H9 (cell line): ENCODE results near the gene CSRP1. TPM values are rescaled to one million over a fixed set of nuclear protein-coding genes. Genes with fewer than 3 reads are reported as not detected.

Experiments
- DNase-seq: peaks from one replicate; pipeline ENCODE4 v3.0.0-alpha.2; 2017
- H2AFZ ChIP-seq: one replicate; pipeline ENCODE4 v1.6.1; 2013; ENCODE audit warnings: mild to moderate bottlenecking, low read length, control low read depth, moderate library complexity
- H2AK5ac ChIP-seq: 2 replicates; pipeline ENCODE4 v1.6.1; 2013; ENCODE audit warnings: low read length, control low read depth, mixed read lengths; ENCODE audit not compliant: insufficient read length
- H2BK120ac ChIP-seq: one replicate; pipeline ENCODE4 v1.6.1; 2013; ENCODE audit warnings: low read depth, mild to moderate bottlenecking, low read length, control low read depth, inconsistent platforms; ENCODE audit not compliant: poor library complexity, severe bottlenecking
- H2BK12ac ChIP-seq: 2 replicates; pipeline ENCODE4 v1.6.1; 2013; ENCODE audit warnings: low read length, control low read depth, mixed read lengths, low read depth; ENCODE audit not compliant: insufficient read length
- H2BK15ac ChIP-seq: 2 replicates; pipeline ENCODE4 v1.6.1; 2013; ENCODE audit warnings: low read depth, low read length, control low read depth
- H2BK20ac ChIP-seq: one replicate; pipeline ENCODE4 v1.6.1; 2013; ENCODE audit warnings: low read depth, mild to moderate bottlenecking, low read length, control low read depth, inconsistent platforms; ENCODE audit not compliant: poor library complexity, severe bottlenecking
- H2BK5ac ChIP-seq: 2 replicates; pipeline ENCODE4 v1.6.1; 2013; ENCODE audit warnings: low read length, control low read depth, mixed read lengths; ENCODE audit not compliant: insufficient read length
- H3K14ac ChIP-seq: 2 replicates; pipeline ENCODE4 v1.6.1; 2013; ENCODE audit warnings: low read length, control low read depth; ENCODE audit not compliant: insufficient read depth
- H3K18ac ChIP-seq: 2 replicates; pipeline ENCODE4 v1.6.1; 2013; ENCODE audit warnings: low read depth, mild to moderate bottlenecking, mixed read lengths, low read length, control low read depth; ENCODE audit not compliant: insufficient read length
- H3K23ac ChIP-seq: 2 replicates; pipeline ENCODE4 v1.6.1; 2013; ENCODE audit warnings: low read length, control low read depth, mixed read lengths, low read depth; ENCODE audit not compliant: insufficient read length
- H3K23me2 ChIP-seq: 2 replicates; pipeline ENCODE4 v1.6.1; 2013; ENCODE audit warnings: low read depth, mild to moderate bottlenecking, mixed read lengths, low read length, control low read depth; ENCODE audit not compliant: insufficient read length, poor library complexity, severe bottlenecking
- H3K27ac ChIP-seq: 2 replicates; pipeline ENCODE4 v1.5.1; 2013; ENCODE audit warnings: low read length, control low read depth, mixed read lengths, low read depth; ENCODE audit not compliant: insufficient read length
- H3K27me3 ChIP-seq: 2 replicates; pipeline ENCODE4 v1.6.1; 2013; ENCODE audit warnings: low read length, control low read depth, inconsistent platforms; ENCODE audit not compliant: insufficient read depth
- H3K4ac ChIP-seq: 2 replicates; pipeline ENCODE4 v1.6.1; 2013; ENCODE audit warnings: low read depth, mild to moderate bottlenecking, control low read depth, inconsistent platforms, low read length, moderate library complexity
- H3K4me1 ChIP-seq: 2 replicates; pipeline ENCODE4 v1.6.1; 2013; ENCODE audit warnings: low read length, control low read depth, inconsistent platforms; ENCODE audit not compliant: insufficient read depth
- H3K4me2 ChIP-seq: 2 replicates; pipeline ENCODE4 v1.6.1; 2013; ENCODE audit warnings: low read length, control low read depth, mixed read lengths; ENCODE audit not compliant: insufficient read length, insufficient read depth
- H3K56ac ChIP-seq: 2 replicates; pipeline ENCODE4 v1.6.1; 2013; ENCODE audit warnings: low read depth, mild to moderate bottlenecking, mixed read lengths, low read length, control low read depth; ENCODE audit not compliant: insufficient read length
- H3K79me1 ChIP-seq: 2 replicates; pipeline ENCODE4 v1.6.1; 2013; ENCODE audit warnings: low read depth, mild to moderate bottlenecking, moderate library complexity, low read length, control low read depth, inconsistent platforms; ENCODE audit not compliant: insufficient read depth, poor library complexity, severe bottlenecking
- H3K79me2 ChIP-seq: 2 replicates; pipeline ENCODE4 v1.6.1; 2013; ENCODE audit warnings: low read length, control low read depth, inconsistent platforms; ENCODE audit not compliant: insufficient read depth
- H3K9ac ChIP-seq: 2 replicates; pipeline ENCODE4 v1.6.1; 2013; ENCODE audit warnings: low read length, control low read depth, mixed read lengths; ENCODE audit not compliant: insufficient read length; ENCODE audit errors: extremely low read depth
- H3K9me3 ChIP-seq: one replicate; pipeline ENCODE4 v1.6.1; 2013; ENCODE audit warnings: low read depth, low read length, inconsistent platforms; ENCODE audit not compliant: control insufficient read depth
- H3T11ph ChIP-seq: one replicate; pipeline ENCODE4 v1.6.1; 2013; ENCODE audit warnings: mild to moderate bottlenecking, low read length, control low read depth, inconsistent platforms
- H4K20me1 ChIP-seq: one replicate; pipeline ENCODE4 v1.6.1; 2013; ENCODE audit not compliant: control insufficient read depth, insufficient read length, insufficient read depth
- H4K5ac ChIP-seq: 2 replicates; pipeline ENCODE4 v1.6.1; 2013; ENCODE audit warnings: low read depth, mild to moderate bottlenecking, mixed read lengths, low read length, control low read depth; ENCODE audit not compliant: insufficient read length
- H4K8ac ChIP-seq: replicated peaks from 2 replicates; pipeline ENCODE4 v1.6.1; 2013; ENCODE audit warnings: low read length, control low read depth, mixed read lengths, low read depth; ENCODE audit not compliant: insufficient read length
- H4K91ac ChIP-seq: 2 replicates; pipeline ENCODE4 v1.6.1; 2013; ENCODE audit warnings: low read depth, mild to moderate bottlenecking, moderate library complexity, mixed read lengths, low read length, control low read depth; ENCODE audit not compliant: insufficient read length
- H3K27ac Mint-ChIP-seq, 3 experiments: 2 replicates in 2 of 3; 3 replicates in 1 of 3; pipeline ENCODE4 v1.8.0; 2020 to 2021; ENCODE audit warnings: mixed read lengths in 3 of 3, mild to moderate bottlenecking in 1 of 3, moderate library complexity in 1 of 3
- H3K27me3 Mint-ChIP-seq: 2 replicates; pipeline ENCODE4 v1.8.0; 2021; ENCODE audit warnings: low read depth, mild to moderate bottlenecking, moderate library complexity, mixed read lengths
- H3K36me3 Mint-ChIP-seq, 3 experiments: 2 replicates in 2 of 3; 3 replicates in 1 of 3; pipeline ENCODE4 v1.8.0; 2020 to 2021; ENCODE audit warnings: low read depth in 3 of 3, mixed read lengths in 3 of 3; ENCODE audit not compliant: insufficient read depth in 1 of 3
- H3K4me1 Mint-ChIP-seq, 2 experiments: 2 replicates each; pipeline ENCODE4 v1.8.0; 2020; ENCODE audit warnings: mixed read lengths in 2 of 2
- H3K4me3 Mint-ChIP-seq, 2 experiments: 2 replicates in 1 of 2; 3 replicates in 1 of 2; pipeline ENCODE4 v1.8.0; 2020 to 2021; ENCODE audit warnings: mild to moderate bottlenecking in 2 of 2, mixed read lengths in 2 of 2, moderate library complexity in 1 of 2
- H3K9me3 Mint-ChIP-seq, 2 experiments: 2 replicates in 1 of 2; 3 replicates in 1 of 2; pipeline ENCODE4 v1.8.0; 2020; ENCODE audit warnings: mild to moderate bottlenecking in 2 of 2, mixed read lengths in 2 of 2, moderate library complexity in 1 of 2
- CTCF ChIP-seq: fragments of 200-600 bp; sonication (generic); conservative IDR thresholded peaks from 3 replicates; pipeline ENCODE4 v1.8.0; 2021; ENCODE audit warnings: antibody characterized with exemption, mild to moderate bottlenecking
- WGBS: extraction: QIAGEN DNeasy Blood & Tissue Kit; methylation state at CpG from one replicate; pipeline ENCODE4 v1.1.7; 2013; ENCODE audit warnings: missing lambda C conversion rate, low lambda C conversion rate, mixed read lengths; ENCODE audit not compliant: insufficient read length; ENCODE audit errors: extremely low coverage; 5-methylcytosine and 5-hydroxymethylcytosine counted together
- total RNA-seq: library from RNA; stranded (reverse); gene quantifications from 2 replicates; pipeline ENCODE4 v1.2.1, GENCODE V29; 2021

CSRP1 gene
- total RNA-seq, 1 experiment from 2014 or later = 0.44 TPM

GRCh38 chr1:201509601-201510374 lies 2.9 kb upstream of the CSRP1 start:
- no peak overlapping the region for H3K23ac ChIP-seq
- H3K9me3 Mint-ChIP-seq = no peaks in the 10 kb centered on the region
- no peak overlapping the region for H2BK15ac ChIP-seq
- peaks cover 25 to 26% of the 10 kb centered on the region in 2 experiments for H3K4me1 Mint-ChIP-seq
- no peaks in the 10 kb centered on the region for H4K20me1 ChIP-seq
- H3K56ac ChIP-seq = no peak overlapping the region
- no peak overlapping the region for H2BK5ac ChIP-seq
- peaks cover 2% of the 10 kb centered on the region; the same call in 1 of the 2 replicates for H3K27me3 Mint-ChIP-seq
- no peak overlapping the region for H2BK12ac ChIP-seq
- H3K79me1 ChIP-seq = no peaks in the 10 kb centered on the region
- H2AFZ ChIP-seq = no peak overlapping the region
- no peak overlapping the region for H3K18ac ChIP-seq
- no peak overlapping the region for H2BK20ac ChIP-seq
- no peaks in the 10 kb centered on the region for H3K79me2 ChIP-seq
- TF ChIP-seq CTCF = no peak
- WGBS = no CpG with 5 or more reads among the region's 2 CpGs
- no peak overlapping the region for H3K4me3 Mint-ChIP-seq
- H3K4ac ChIP-seq = no peak overlapping the region
- no peak overlapping the region for H4K8ac ChIP-seq
- H3K27me3 ChIP-seq = peaks cover 4% of the 10 kb centered on the region; the same call in 1 of the 2 replicates
- no peak overlapping the region for H4K5ac ChIP-seq
- no peak overlapping the region for H2AK5ac ChIP-seq
- H3T11ph ChIP-seq = no peak overlapping the region
- no peak overlapping the region for H3K27ac Mint-ChIP-seq
- H3K27ac ChIP-seq = no peak overlapping the region
- H3K9ac ChIP-seq = no peak overlapping the region
- H3K4me2 ChIP-seq = no peak overlapping the region
- no peaks in the 10 kb centered on the region for H3K9me3 ChIP-seq
- H3K4me1 ChIP-seq = no peaks in the 10 kb centered on the region; the same call in 1 of the 2 replicates
- DNase-seq = no peak
- H3K23me2 ChIP-seq = peaks cover 8% of the 10 kb centered on the region
- H3K36me3 Mint-ChIP-seq = no peaks in the 10 kb centered on the region
- H2BK120ac ChIP-seq = no peak overlapping the region
- no peak overlapping the region for H3K14ac ChIP-seq
- H4K91ac ChIP-seq = no peak overlapping the region
